PFSK-1 (cell line): ENCODE measurements around the gene ALDH2.
A peak's percentile ranks its signal among the peaks of the same experiment; 100 is the strongest.

Source experiments
- FOXP2 ChIP-seq: optimal IDR thresholded peaks from 2 replicates; pipeline ENCODE3; 2011; ENCODE audit warnings: borderline replicate concordance, control low read depth, inconsistent platforms; ENCODE audit not compliant: insufficient read depth; ENCODE audit errors: extremely low read length, extremely low read depth
- POLR2AphosphoS5 ChIP-seq: IDR thresholded peaks from 2 replicates; pipeline ENCODE4 v1.6.1; 2012; ENCODE audit warnings: low read depth, mild to moderate bottlenecking, control low read depth, low read length, moderate library complexity
- SIN3A ChIP-seq: IDR thresholded peaks from 2 replicates; pipeline ENCODE4 v1.6.1; 2012; ENCODE audit warnings: mild to moderate bottlenecking, low read length, moderate library complexity, borderline replicate concordance; ENCODE audit not compliant: insufficient read depth
- TAF1 ChIP-seq: IDR thresholded peaks from 2 replicates; pipeline ENCODE4 v1.6.1; 2012; ENCODE audit warnings: low read length, control low read depth, borderline replicate concordance; ENCODE audit not compliant: insufficient read depth
- TF ChIP-seq, protein P1 (sequence below), 2 experiments: IDR thresholded peaks; 2 replicates each; pipeline versions ENCODE4 v1.6.1 to v1.8.0; 2011 to 2012; ENCODE audit warnings: low read depth in 2 of 2, low read length in 2 of 2, control low read depth in 1 of 2, inconsistent platforms in 1 of 2, mild to moderate bottlenecking in 1 of 2, moderate library complexity in 1 of 2; ENCODE audit not compliant: insufficient read depth in 1 of 2

The ALDH2 gene

DNA sequence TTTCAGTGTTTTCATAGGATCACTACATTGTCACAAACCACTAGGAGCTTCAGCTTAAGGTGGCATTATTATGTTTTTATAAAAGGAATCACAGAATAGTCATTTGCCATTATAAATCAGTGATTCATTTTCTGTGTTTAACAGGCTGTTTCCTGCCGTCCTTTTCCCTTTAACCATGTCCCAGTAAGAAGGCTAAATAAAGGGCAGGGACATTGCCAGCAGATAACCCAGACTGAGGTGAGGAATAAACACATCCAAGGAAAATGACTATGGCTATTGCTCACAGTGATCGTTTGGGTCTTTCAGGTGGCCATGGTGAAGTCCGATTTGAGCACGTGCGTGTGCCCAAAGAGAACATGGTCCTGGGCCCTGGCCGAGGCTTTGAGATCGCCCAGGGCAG, 17.9 kb upstream of the ALDH2 start:
- TF ChIP-seq, protein P1, sequence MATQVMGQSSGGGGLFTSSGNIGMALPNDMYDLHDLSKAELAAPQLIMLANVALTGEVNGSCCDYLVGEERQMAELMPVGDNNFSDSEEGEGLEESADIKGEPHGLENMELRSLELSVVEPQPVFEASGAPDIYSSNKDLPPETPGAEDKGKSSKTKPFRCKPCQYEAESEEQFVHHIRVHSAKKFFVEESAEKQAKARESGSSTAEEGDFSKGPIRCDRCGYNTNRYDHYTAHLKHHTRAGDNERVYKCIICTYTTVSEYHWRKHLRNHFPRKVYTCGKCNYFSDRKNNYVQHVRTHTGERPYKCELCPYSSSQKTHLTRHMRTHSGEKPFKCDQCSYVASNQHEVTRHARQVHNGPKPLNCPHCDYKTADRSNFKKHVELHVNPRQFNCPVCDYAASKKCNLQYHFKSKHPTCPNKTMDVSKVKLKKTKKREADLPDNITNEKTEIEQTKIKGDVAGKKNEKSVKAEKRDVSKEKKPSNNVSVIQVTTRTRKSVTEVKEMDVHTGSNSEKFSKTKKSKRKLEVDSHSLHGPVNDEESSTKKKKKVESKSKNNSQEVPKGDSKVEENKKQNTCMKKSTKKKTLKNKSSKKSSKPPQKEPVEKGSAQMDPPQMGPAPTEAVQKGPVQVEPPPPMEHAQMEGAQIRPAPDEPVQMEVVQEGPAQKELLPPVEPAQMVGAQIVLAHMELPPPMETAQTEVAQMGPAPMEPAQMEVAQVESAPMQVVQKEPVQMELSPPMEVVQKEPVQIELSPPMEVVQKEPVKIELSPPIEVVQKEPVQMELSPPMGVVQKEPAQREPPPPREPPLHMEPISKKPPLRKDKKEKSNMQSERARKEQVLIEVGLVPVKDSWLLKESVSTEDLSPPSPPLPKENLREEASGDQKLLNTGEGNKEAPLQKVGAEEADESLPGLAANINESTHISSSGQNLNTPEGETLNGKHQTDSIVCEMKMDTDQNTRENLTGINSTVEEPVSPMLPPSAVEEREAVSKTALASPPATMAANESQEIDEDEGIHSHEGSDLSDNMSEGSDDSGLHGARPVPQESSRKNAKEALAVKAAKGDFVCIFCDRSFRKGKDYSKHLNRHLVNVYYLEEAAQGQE (IDR thresholded peaks at IDR 0.05; ENCODE audit: insufficient read depth in 1 of 2, low read depth in 2 of 2, low read length in 2 of 2), result no peak
- TF ChIP-seq POLR2AphosphoS5, result no peak
- no peak for TF ChIP-seq FOXP2
- no peak for TF ChIP-seq SIN3A
- no peak for TF ChIP-seq TAF1

DNA sequence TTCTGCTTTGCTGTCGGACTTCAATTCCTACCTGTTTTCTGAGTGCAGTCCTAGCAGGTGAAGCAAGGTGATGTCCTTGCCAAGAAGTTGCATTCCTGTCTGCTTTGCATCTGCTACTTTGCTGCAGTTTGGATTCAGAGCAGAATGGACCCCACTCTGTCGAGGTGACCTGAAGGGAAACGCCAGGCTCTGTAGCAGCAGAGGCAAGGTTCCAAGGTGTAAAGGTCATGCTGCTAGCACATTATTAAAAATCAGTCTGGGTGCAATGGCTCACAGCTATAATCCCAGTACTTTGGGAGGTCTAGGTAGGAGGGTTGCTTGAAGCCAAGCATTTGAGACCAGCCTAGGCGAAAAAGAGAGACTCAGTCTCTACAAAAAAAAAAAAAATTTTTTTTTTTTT, 17.3 kb upstream of the ALDH2 start:
- no peak for TF ChIP-seq POLR2AphosphoS5
- TF ChIP-seq, protein P1 (IDR thresholded peaks at IDR 0.05; ENCODE audit: insufficient read depth in 1 of 2, low read depth in 2 of 2, low read length in 2 of 2), result no peak
- no peak for TF ChIP-seq TAF1
- no peak for TF ChIP-seq SIN3A
- TF ChIP-seq FOXP2, result no peak

DNA sequence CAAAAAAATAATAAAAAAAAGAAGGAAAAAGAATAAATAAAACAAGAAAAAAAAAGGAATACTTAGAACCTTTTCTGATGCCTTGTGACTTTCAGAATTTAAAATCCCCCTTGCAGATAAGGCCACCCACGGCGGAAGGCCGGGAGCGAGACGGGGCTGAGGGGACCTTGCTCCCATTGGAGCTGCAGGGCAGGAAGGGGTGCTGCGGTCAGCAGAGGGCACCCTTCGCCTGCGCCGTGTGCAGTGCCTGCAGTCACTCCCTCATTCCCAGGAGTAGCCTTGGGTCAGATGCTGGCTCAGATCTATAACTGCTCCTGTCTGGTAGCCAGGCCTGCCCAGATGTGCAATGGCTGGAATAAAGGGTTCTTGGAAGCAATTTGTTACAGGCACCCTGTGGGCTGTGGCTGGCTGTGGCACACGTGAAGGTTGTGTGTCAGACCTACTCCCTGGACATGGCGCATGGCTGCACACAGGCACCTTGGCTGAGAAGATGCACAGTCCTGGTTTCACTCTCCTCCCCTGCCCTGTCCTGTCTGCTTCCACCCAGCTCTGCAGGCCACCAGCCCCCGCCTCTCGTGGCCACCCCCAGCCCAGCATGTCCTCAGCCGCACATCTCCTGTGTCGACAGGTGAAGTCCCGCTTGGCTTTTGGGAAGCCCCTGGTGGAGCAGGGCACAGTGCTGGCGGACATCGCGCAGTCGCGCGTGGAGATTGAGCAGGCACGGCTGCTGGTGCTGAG, 13.4 kb upstream of the ALDH2 start:
- TF ChIP-seq FOXP2 (peak; percentile 64), TAF1 (no peak)

DNA sequence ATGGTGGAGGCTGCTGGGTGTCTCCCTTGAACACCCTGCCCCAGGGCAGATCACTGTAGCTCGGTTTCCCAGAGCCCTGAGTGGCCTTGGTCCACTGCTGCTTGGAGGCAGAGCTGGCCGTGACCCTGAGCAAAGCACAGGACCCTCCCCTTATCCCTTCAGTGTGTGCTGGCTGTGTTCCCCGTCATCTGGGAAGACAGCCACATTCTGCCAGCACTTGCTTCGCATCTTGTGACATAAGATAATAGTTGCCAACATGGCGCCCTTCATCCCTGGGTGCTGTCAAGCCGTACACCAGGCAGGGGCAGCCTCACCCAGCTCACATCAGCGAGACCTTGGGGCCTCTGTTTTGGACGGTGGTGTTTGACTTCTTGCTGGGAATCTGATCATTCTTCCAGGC, 12.1 kb upstream of the ALDH2 start:
- no peak for TF ChIP-seq POLR2AphosphoS5
- TF ChIP-seq SIN3A, result no peak

DNA sequence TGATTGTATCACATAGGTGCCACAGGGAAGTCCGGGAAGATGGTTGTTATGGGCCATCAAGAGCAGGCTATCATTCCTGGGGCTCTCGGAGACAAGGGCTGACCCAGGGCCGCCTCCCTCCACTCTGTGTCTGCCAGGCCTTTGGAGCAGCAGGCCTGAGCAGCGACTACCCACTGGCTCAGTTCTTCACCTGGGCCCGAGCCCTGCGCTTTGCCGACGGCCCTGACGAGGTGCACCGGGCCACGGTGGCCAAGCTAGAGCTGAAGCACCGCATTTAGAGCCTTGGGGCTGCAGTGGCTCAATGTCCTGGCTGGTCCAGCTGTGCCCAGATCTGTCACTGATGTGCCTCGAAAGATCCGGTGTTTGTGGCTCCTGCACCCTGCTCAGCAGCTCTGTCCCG, 10.5 kb upstream of the ALDH2 start:
- TF ChIP-seq TAF1 (no peak), FOXP2 (no peak), POLR2AphosphoS5 (no peak), SIN3A (no peak)
- TF ChIP-seq, protein P1 (IDR thresholded peaks at IDR 0.05; ENCODE audit: insufficient read depth in 1 of 2, low read depth in 2 of 2, low read length in 2 of 2), result no peak

DNA sequence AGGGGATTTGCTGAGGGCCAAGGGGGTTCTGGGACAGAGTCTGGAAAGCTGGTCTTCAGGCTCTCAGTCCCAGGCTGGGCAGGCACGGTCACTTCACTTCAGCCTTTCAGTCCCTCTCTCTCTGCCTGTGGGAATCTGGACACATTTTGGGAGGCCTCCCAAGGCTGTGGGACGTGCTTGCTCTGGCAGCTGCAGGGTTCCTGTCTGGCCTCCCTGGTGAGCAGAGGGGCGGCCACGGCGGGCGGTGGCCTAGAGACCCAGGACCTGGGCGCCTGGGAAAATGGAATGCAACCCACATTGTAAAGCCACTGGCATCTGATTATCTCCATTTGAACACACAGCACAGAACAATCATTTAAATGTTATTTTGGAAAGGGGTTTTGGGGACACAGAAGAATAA, 10.1 kb upstream of the ALDH2 start:
- TF ChIP-seq, protein P1 (IDR thresholded peaks at IDR 0.05; ENCODE audit: insufficient read depth in 1 of 2, low read depth in 2 of 2, low read length in 2 of 2), result no peak
- TF ChIP-seq SIN3A (no peak), FOXP2 (no peak), TAF1 (no peak), POLR2AphosphoS5 (no peak)
